B cell (primary cell): ENCODE data around the gene UNC5C.

ENCODE experiments used
- EZH2 ChIP-seq: IDR thresholded peaks from 2 replicates; pipeline ENCODE4 v1.6.1; 2012; ENCODE audit warnings: borderline replicate concordance, low read depth, mild to moderate bottlenecking, moderate library complexity, low read length; ENCODE audit not compliant: insufficient read depth, poor library complexity, severe bottlenecking
- TF ChIP-seq, protein P1 (sequence below): fragments of 200-600 bp; IDR thresholded peaks from one replicate; pipeline ENCODE4 v1.8.0; 2022; ENCODE audit warnings: antibody characterized with exemption, mild to moderate bottlenecking

DNA sequence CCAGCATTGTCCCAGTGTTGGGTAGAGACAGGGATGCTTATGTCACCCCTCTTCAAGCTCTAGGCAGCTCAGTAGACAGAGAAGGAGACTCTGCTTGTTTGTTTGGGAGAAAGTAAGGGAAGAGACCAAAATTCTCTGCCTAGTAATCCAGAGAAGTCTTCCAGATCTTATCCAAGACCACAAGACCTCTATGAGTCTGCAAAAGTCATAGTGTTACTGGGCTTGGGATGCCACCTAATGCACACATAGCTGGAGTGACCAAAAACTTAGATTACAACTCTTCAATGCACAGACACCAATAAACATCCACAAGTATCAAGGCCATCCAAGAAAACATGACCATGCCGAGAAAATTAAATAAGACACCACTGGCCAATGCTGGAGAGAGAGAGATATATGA, 205.5 kb downstream of the UNC5C start:
- TF ChIP-seq, protein P1, sequence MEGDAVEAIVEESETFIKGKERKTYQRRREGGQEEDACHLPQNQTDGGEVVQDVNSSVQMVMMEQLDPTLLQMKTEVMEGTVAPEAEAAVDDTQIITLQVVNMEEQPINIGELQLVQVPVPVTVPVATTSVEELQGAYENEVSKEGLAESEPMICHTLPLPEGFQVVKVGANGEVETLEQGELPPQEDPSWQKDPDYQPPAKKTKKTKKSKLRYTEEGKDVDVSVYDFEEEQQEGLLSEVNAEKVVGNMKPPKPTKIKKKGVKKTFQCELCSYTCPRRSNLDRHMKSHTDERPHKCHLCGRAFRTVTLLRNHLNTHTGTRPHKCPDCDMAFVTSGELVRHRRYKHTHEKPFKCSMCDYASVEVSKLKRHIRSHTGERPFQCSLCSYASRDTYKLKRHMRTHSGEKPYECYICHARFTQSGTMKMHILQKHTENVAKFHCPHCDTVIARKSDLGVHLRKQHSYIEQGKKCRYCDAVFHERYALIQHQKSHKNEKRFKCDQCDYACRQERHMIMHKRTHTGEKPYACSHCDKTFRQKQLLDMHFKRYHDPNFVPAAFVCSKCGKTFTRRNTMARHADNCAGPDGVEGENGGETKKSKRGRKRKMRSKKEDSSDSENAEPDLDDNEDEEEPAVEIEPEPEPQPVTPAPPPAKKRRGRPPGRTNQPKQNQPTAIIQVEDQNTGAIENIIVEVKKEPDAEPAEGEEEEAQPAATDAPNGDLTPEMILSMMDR = no peak
- no peak for TF ChIP-seq EZH2
